Stomach (tissue), 9 donors: ENCODE data around the gene BCAR3. TPM values are rescaled to one million over a fixed set of nuclear protein-coding genes. Genes with fewer than 3 reads are reported as not detected.

Experiments used
- DNase-seq, 2 donors: peaks; one replicate each; pipeline versions ENCODE4 v3.0.0 to v3.0.0-alpha.2; 2013 to 2019
- H3K27ac ChIP-seq, 5 donors: fragments of 200-600 bp in 4 of 5; sonication (generic) in 4 of 5; one replicate each; pipeline ENCODE4 v1.5.1; 2013 to 2019; ENCODE audit warnings: mild to moderate bottlenecking in 1 of 5, moderate library complexity in 1 of 5
- H3K27me3 ChIP-seq, 3 donors: fragments of 200-600 bp; sonication (generic); one replicate each; pipeline ENCODE4 v1.5.1; 2017 to 2019; ENCODE audit warnings: mixed run types in 1 of 3
- H3K36me3 ChIP-seq, 4 donors: fragments of 200-600 bp; sonication (generic); 1 replicate in 3 of 4; 2 replicates in 1 of 4; pipeline ENCODE4 v1.5.1; 2016 to 2019
- H3K4me1 ChIP-seq, 4 donors: fragments of 200-600 bp; sonication (generic); one replicate each; pipeline ENCODE4 v1.5.1; 2016 to 2019
- H3K4me3 ChIP-seq, 4 donors: fragments of 200-600 bp; sonication (generic) in 3 of 4; one replicate each; pipeline ENCODE4 v1.5.1; 2016 to 2019; ENCODE audit warnings: mild to moderate bottlenecking in 1 of 4
- H3K9me3 ChIP-seq, 4 donors: fragments of 200-600 bp; sonication (generic); one replicate each; pipeline ENCODE4 v1.5.1; 2016 to 2019
- EP300 ChIP-seq: sonication (generic); formaldehyde crosslinking; IDR thresholded peaks from one replicate; pipeline ENCODE4 v1.6.1; 2017; ENCODE audit warnings: antibody characterized with exemption
- POLR2A ChIP-seq, 4 donors: fragments of 450-650 bp; IDR thresholded peaks; one replicate each; pipeline ENCODE4 v1.6.1; 2016; ENCODE audit warnings: antibody characterized with exemption in 4 of 4, control low read depth in 2 of 4, mild to moderate bottlenecking in 1 of 4, moderate library complexity in 1 of 4
- POLR2AphosphoS5 ChIP-seq, 3 donors: sonication (generic); formaldehyde crosslinking; IDR thresholded peaks; one replicate each; pipeline ENCODE4 v1.6.1; 2016; ENCODE audit warnings: antibody characterized with exemption in 3 of 3
- WGBS, 5 donors: extraction: QIAGEN DNeasy Blood & Tissue Kit in 3 of 5; methylation state at CpG; one replicate each; pipeline versions ENCODE4 v1.1.5 to v1.1.7; 2013 to 2018; 5-methylcytosine and 5-hydroxymethylcytosine counted together
- intact Hi-C: fragments of 100-400 bp; cut with DNase I; formaldehyde crosslinking; loops from one replicate; pipeline ENCODE4 v1.15.1; 2023; ENCODE audit warnings: low total_unique reads
- polyA plus RNA-seq, 3 donors: library from polyadenylated mRNA; stranded (reverse); fragments of 200-250 nt; gene quantifications; one replicate each; pipeline ENCODE4 v1.2.3, GENCODE V29; 2013
- total RNA-seq, 5 donors: library from RNA; depleted of rRNA; stranded (reverse); fragments of >200 nt; gene quantifications; one replicate each; pipeline versions ENCODE4 v1.1.0 to v1.2.3, GENCODE V29; 2014 to 2016
- TF ChIP-seq, protein P1 (sequence below), 7 experiments: fragments of 450-650 bp in 4 of 7; fragments of 200-600 bp in 3 of 7; sonication (generic) in 3 of 7; IDR thresholded peaks; one replicate each; pipeline ENCODE4 v1.5.1; 2016 to 2019; ENCODE audit warnings: antibody characterized with exemption in 7 of 7, control low read depth in 2 of 7, mild to moderate bottlenecking in 1 of 7
- donor health status: healthy with polysubstance abuse.
- donor health status: Bipolar disorder and iron deficiency.
- donor health status: healthy.

BCAR3 gene
- total and polyA plus RNA-seq, 8 donors, result 5.6 to 28.0 (median 19.3) TPM

DNA sequence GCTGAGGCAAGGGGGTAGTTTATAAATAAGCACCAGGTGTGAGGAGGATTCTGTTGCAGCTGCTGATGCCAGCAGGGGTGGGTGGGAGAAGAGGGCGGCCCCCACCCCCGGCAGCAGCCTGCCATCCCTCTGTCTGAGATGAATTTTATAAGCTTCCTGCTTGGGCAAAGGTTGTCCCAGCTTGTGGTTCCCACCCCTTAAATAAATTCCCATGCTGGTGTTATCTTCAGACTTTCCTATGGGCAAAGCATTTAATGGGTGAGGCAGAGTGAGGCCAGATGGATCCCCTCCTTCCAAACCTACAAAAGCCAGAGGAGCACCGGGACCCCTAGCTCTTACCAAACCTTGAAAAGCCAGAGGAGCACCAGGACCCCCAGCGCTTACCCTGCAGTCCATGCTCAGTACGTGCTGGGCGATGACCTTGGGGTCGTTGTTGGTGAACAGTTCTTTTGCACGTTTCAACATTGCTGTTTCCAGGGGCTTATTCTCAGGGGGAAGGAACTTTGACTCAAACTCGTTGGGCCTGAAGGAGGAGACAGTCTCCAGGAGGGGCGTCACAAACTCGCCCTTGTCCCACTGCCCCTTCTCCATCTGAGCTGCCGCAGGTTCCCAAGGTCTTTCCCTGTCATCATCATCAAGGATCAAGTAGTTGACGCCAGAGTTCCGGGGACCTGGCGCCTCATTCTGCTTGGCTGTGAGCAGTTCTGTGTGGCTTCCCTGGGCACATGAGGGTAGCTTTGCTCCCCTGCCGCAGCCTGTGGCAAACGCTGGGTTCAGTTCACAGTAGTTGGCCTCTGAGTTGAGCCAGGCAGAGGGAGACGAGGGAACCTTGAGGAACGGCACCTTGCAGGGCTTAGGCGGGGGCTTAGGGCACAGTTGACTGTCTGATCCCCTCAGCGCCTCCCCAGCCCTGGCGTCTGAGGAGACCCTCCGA is 99.5 kb downstream of the BCAR3 start:
- 43 to 63% (median 53%) methylated on average over 22 to 23 of the region's 23 CpGs for WGBS, 5 donors
- peak in 1 of 2 donors; percentile 69 for DNase-seq
- H3K4me3 ChIP-seq, result peak overlapping the region in 1 of 4 donors; percentile 24
- TF ChIP-seq, protein P1, sequence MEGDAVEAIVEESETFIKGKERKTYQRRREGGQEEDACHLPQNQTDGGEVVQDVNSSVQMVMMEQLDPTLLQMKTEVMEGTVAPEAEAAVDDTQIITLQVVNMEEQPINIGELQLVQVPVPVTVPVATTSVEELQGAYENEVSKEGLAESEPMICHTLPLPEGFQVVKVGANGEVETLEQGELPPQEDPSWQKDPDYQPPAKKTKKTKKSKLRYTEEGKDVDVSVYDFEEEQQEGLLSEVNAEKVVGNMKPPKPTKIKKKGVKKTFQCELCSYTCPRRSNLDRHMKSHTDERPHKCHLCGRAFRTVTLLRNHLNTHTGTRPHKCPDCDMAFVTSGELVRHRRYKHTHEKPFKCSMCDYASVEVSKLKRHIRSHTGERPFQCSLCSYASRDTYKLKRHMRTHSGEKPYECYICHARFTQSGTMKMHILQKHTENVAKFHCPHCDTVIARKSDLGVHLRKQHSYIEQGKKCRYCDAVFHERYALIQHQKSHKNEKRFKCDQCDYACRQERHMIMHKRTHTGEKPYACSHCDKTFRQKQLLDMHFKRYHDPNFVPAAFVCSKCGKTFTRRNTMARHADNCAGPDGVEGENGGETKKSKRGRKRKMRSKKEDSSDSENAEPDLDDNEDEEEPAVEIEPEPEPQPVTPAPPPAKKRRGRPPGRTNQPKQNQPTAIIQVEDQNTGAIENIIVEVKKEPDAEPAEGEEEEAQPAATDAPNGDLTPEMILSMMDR (IDR thresholded peaks at IDR 0.05), result no peak
- TF ChIP-seq POLR2AphosphoS5 (IDR thresholded peaks at IDR 0.05) (peak in 2 of 3 donors; percentile 49 to 61), POLR2A (IDR thresholded peaks at IDR 0.05) (no peak), EP300 (no peak)
- no peaks in the 10 kb centered on the region for H3K27me3 ChIP-seq
- intact Hi-C loops, result no loop called here
- H3K27ac ChIP-seq, result peak overlapping the region; percentile 70 to 90 (median 86)
- peaks cover 15 to 60% (median 48%) of the 10 kb centered on the region in 4 donors for H3K36me3 ChIP-seq
- no peaks in the 10 kb centered on the region for H3K9me3 ChIP-seq
- H3K4me1 ChIP-seq, result peaks cover 34 to 89% (median 67%) of the 10 kb centered on the region in 4 donors

DNA sequence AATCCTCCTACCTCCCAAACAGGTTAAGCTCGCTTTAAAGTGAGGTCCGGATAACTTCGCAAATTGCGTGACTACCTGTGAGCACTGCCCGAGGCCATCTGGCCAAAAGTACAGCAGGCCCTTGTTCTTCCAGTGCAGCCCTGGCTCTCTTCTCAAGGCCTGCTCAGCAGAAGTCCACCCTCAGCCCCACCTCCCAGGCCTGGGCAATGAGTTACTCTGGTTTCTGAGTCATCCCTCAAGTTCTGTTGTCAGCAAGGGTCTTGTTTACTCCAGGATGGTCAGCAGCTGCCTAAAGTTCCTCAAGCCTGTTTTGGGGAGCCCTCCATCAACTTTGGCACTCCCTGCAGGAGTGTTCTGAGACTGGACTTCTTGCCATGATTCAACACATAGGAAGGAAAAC is 101.7 kb downstream of the BCAR3 start:
- H3K27ac ChIP-seq, result peak overlapping the region; percentile 47 to 90 (median 70)
- H3K36me3 ChIP-seq, result peaks cover 25 to 67% (median 57%) of the 10 kb centered on the region in 4 donors
- peak; percentile 50 to 68 for DNase-seq
- H3K4me1 ChIP-seq, result peaks cover 34 to 91% (median 68%) of the 10 kb centered on the region in 4 donors
- no peak overlapping the region for H3K4me3 ChIP-seq
- H3K9me3 ChIP-seq, result no peaks in the 10 kb centered on the region
- no peak for TF ChIP-seq EP300
- TF ChIP-seq POLR2AphosphoS5 (IDR thresholded peaks at IDR 0.05), result peak in 2 of 3 donors; percentile 30 to 55
- no peaks in the 10 kb centered on the region for H3K27me3 ChIP-seq
- intact Hi-C loops, result no loop called here
- 3 to 49% (median 30%) methylated on average over 5 of the region's 5 CpGs for WGBS, 5 donors

DNA sequence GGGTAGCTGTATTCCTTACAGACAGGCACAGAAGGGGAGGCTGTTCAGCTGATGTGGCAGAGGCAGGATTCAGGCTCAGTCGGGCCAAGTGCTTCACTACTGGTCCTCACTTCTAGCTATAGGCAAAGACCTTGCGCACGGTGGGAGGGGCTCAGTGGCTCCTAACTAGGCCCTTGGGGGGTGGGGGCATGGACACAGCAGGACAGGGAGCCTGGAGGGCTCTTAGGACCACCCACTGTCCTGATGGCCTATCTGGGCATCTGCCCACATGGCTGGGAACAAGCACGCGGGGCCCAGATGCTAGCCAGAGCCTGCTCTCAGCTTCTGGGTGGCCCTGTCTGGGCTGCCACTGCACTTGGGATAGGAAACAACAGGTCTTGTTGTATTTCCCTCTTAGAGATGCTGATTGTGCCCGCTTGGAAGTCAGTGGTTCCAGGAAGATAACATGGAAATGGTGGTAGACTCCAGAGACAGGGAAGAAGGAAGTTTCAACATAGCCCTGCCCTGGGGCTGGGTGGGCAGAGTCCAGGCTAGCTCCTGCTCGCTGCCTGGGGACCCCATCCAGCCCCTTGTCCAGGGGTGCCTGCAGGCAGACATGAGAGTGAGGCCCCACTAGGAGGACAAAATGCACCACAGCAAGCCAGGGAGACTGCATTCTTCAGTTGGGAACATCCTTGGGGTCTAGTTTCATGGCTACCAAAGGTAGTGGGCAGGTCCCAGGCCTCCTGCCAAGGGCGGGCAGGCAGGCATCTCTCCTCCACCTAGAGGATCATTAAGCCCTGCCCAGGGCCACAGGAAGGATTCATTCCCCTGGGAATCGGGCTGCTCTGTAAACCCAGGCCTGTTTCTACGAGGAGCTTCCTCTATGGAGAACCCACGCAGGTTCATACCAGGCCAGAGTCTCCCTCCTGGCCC is 102.5 kb downstream of the BCAR3 start:
- DNase-seq, result no peak
- intact Hi-C loops, result no loop called here
- Histone ChIP-seq H3K27me3 (no peaks in the 10 kb centered on the region), H3K4me1 (peaks cover 34 to 84% (median 63%) of the 10 kb centered on the region in 4 donors), H3K4me3 (no peak overlapping the region), H3K36me3 (peaks cover 30 to 74% (median 61%) of the 10 kb centered on the region in 4 donors), H3K27ac (peak overlapping the region; percentile 47 to 90 (median 70)), H3K9me3 (no peaks in the 10 kb centered on the region)
- 76 to 84% (median 84%) methylated on average over 11 of the region's 11 CpGs for WGBS, 5 donors
- TF ChIP-seq EP300 (no peak), POLR2A (IDR thresholded peaks at IDR 0.05) (no peak)

DNA sequence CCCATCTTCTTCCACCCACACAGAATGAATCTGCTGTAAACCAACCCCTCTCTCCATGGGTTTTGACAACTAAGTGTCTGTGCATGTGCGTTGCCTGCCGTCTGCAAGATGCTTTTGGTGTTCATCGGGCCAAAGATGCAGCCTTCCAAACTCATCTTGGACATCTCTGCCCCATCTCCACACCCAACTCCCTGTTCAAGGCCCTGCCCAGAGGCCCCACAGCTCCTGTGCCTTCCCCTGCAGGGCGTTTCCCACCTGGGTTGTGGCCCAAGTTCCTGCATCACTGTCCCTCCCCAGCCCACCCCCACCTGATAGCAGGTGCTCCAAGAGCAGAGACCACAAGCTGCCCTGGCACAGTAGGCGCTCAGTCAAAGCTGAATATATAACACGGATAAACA is 103.2 kb downstream of the BCAR3 start:
- H3K4me3 ChIP-seq, result no peak overlapping the region
- no peak for TF ChIP-seq POLR2A (IDR thresholded peaks at IDR 0.05)
- TF ChIP-seq EP300, result no peak
- TF ChIP-seq, protein P1 (IDR thresholded peaks at IDR 0.05), result no peak
- TF ChIP-seq POLR2AphosphoS5 (IDR thresholded peaks at IDR 0.05), result no peak
- peaks cover 29 to 80% (median 56%) of the 10 kb centered on the region in 4 donors for H3K4me1 ChIP-seq
- H3K27ac ChIP-seq, result peak overlapping the region in 2 of 5 donors; percentile 89 to 90
- H3K27me3 ChIP-seq, result no peaks in the 10 kb centered on the region
- peaks cover 30 to 78% (median 61%) of the 10 kb centered on the region in 4 donors for H3K36me3 ChIP-seq
- intact Hi-C loops, result no loop called here
- H3K9me3 ChIP-seq, result no peaks in the 10 kb centered on the region
- DNase-seq, result no peak
- 90 to 95% (median 93%) methylated on average over 6 of the region's 6 CpGs for WGBS, 5 donors
